ENCODE measurements around the gene LRRC34. TPM values are rescaled to one million over a fixed set of nuclear protein-coding genes. Genes with fewer than 3 reads are reported as not detected.
A peak's percentile ranks its signal among the peaks of the same experiment; 100 is the strongest.

The LRRC34 gene
- total RNA-seq, 1 donor from 2014 or later, result 4.5 TPM

GRCh38 chr3:169764882-169765612 is 47.7 kb downstream of the LRRC34 start, which contains the start of gene TERC:
Gene TERC (minus strand): TSS chr3:169765060.
- peak; percentile 97 for DNase-seq (ENCODE audit: low spot score)

GRCh38 chr3:169764312-169764881 is 48.3 kb downstream of the LRRC34 start:
- DNase-seq (ENCODE audit: low spot score), result peak; percentile 81

- DNase-seq (ENCODE audit: low spot score), result no peak
Observed at GRCh38 chr3:169760479-169760878, 52.2 kb downstream of the LRRC34 start.

- DNase-seq (ENCODE audit: low spot score), result no peak
Observed at GRCh38 chr3:169759256-169759655, 53.4 kb downstream of the LRRC34 start.

DNA sequence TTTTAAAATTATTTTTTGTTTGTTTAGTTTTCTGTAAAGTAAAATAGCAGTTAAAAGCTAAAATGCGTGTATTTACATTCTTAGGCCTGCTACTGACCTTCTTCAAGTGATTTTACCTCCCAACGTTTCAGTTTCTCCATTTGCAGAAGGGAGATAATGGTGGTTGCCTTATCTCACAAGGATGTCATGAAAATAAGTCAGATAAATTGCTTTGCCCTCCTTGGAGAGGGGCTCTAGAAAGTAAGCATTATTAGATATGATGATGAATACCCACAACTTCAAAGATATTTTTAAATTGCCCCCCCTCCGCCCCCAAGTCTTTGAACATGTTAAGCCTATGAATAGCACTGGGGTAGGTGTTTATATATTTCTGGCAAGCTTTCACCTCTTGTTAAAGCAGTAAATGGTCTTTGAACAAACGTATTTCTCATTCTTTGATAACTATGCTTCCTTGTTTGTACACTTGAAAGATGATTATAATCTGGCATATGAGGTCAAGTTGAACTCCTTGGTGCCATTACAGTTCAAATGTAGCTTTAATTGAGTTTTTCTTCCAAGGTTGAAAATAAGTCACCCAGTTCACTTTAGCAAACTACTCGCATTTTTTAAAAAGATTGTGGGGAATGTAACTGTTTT is 54.2 kb downstream of the LRRC34 start:
- DNase-seq (ENCODE audit: low spot score), result no peak

GRCh38 chr3:169755488-169755887 is 57.2 kb downstream of the LRRC34 start:
- no peak for DNase-seq (ENCODE audit: low spot score)

GRCh38 chr3:169754711-169755110 is 58.0 kb downstream of the LRRC34 start:
- no peak for DNase-seq (ENCODE audit: low spot score)

DNA sequence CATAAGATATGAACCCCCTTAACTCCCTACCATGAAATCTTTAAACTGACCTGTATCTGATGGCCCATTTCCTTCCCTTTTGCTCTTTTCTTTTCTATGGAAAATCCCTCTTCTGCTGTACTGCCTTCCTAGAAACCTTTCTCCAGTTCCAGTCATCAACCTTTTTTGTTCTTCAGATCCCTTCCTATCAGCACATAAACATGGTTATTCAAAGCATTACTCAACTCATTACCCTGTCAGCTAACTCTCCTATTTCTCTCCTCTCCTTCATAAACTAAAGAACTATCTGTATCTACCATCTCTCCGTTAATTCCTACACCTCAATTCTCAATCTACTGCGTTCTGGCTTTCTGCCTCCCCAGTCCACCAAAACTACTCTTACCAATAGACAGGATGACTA is 60.8 kb downstream of the LRRC34 start:
- DNase-seq (ENCODE audit: low spot score), result no peak

GRCh38 chr3:169750665-169751064 is 62.0 kb downstream of the LRRC34 start:
- DNase-seq (ENCODE audit: low spot score), result no peak

DNA sequence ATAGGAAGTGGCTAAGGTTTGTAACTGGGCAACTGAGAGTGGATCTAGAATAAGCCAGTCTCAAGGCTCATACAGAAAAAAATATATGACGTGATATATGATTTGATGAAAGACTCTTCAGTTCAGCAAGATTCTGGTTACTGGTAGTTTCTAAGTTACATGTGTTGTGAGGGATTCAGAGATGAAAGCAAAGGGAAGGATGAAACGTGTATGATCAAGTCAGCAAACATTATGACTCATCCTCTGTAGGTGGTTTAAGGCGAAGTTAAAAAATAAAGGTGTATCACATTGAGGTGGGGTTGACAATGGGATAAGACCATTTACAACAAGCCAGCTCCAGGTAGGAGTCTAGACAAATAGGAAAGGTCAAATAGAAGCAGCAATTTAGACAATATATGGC is 64.0 kb downstream of the LRRC34 start:
- DNase-seq (ENCODE audit: low spot score), result no peak

DNA sequence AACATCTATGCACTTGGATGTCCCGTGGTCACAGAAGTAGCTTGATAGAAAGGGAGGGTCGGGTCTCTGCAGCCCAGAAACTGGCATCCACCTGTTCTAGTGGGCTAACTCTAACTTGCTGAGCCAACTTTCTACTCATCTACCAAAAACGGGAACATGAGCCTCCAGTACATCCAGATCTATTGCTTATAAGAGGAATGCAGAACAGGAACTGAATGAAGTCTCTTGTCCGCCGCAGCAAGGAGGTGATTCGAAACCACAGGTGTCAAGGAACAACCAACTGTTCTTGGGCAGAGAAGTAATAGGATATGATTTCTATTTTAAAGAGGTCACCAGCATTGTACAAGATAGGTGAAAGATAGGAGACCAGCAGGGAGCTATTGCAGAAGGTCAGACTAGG is 65.8 kb downstream of the LRRC34 start:
- no peak for DNase-seq (ENCODE audit: low spot score)

DNA sequence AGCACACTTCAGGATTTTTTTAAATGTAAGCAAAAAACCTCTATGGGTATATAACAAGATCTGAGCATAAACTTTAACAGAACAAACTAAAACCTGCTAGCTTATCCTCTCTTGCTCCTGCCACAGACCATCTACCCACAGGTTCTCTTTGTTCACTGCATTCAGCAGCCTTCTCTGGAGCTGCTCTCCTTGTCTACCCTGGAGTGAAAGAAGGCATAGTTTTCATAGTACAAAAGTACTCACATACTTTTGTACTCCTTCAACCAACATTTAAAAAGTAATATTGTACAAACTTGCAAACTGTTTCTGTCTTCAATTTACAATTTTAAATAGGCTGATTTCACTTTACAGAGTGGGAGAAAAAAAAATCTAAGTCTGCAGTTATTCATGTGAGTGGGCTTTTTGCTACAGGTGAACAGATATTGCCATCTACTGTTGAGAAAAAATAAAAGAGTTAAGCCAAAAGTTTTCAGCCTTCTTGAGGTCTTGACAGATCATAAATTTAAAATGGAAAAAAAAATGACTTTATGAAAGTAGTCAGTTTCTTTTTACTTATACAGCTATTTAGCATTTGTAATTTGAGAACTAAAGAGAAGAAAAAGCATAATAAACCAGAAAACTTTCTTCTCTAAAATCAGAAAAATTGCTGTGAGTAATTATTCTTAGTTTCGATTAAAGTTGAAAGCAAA is 68.2 kb downstream of the LRRC34 start:
- DNase-seq (ENCODE audit: low spot score), result no peak

Other genes starting within 250 kb of the LRRC34 start
- 218 TPM for gene MECOM, start 149.2 kb downstream of the LRRC34 start, total RNA-seq
- gene TERC, start 47.8 kb downstream of the LRRC34 start, total RNA-seq, result 1.4 TPM
- 4.0 TPM for gene ACTRT3, start 43.3 kb downstream of the LRRC34 start, total RNA-seq
- gene MYNN, start 39.5 kb downstream of the LRRC34 start, total RNA-seq, result 18.5 TPM
- gene LRRIQ4, start within 50 bp of the LRRC34 start, total RNA-seq, result not detected
- 0.78 TPM for gene LRRC31, start 57.0 kb upstream of the LRRC34 start, total RNA-seq
- gene SAMD7, start 98.7 kb upstream of the LRRC34 start, total RNA-seq, result not detected
- gene SEC62, start 153.9 kb upstream of the LRRC34 start, total RNA-seq, result 146 TPM
- gene GPR160, start 225.1 kb upstream of the LRRC34 start, total RNA-seq, result 62.1 TPM

Data from ureter (tissue), 1 donor.